Neuronal stem cell (in vitro differentiated cells): ENCODE measurements around the gene FAM131B.

Experiments used
- DNase-seq: peaks from one replicate; pipeline ENCODE4 v3.0.0-alpha.2; 2013; ENCODE audit warnings: low spot score
- H2AFZ ChIP-seq: one replicate; pipeline ENCODE4 v1.6.1; 2013; ENCODE audit warnings: mild to moderate bottlenecking, low read length, inconsistent platforms
- H2AK5ac ChIP-seq: 2 replicates; pipeline ENCODE4 v1.6.1; 2013; ENCODE audit warnings: low read depth, mild to moderate bottlenecking, inconsistent platforms, low read length, moderate library complexity, mixed read lengths
- H2BK120ac ChIP-seq: 2 replicates; pipeline ENCODE4 v1.6.1; 2013; ENCODE audit warnings: low read depth, mild to moderate bottlenecking, inconsistent platforms, low read length, moderate library complexity, mixed read lengths
- H2BK12ac ChIP-seq: one replicate; pipeline ENCODE4 v1.6.1; 2013; ENCODE audit warnings: low read length, inconsistent platforms
- H2BK15ac ChIP-seq: 2 replicates; pipeline ENCODE4 v1.6.1; 2013; ENCODE audit warnings: mild to moderate bottlenecking, low read length, inconsistent platforms, mixed read lengths
- H2BK5ac ChIP-seq: one replicate; pipeline ENCODE4 v1.6.1; 2013; ENCODE audit warnings: inconsistent platforms, mild to moderate bottlenecking, low read length, moderate library complexity
- H3K14ac ChIP-seq: one replicate; pipeline ENCODE4 v1.6.1; 2013; ENCODE audit warnings: low read length, inconsistent platforms
- H3K18ac ChIP-seq: 2 replicates; pipeline ENCODE4 v1.6.1; 2013; ENCODE audit warnings: low read length, inconsistent platforms
- H3K23ac ChIP-seq: 2 replicates; pipeline ENCODE4 v1.6.1; 2013; ENCODE audit warnings: low read depth, mild to moderate bottlenecking, mixed read lengths, low read length, inconsistent platforms; ENCODE audit not compliant: poor library complexity
- H3K27ac ChIP-seq: replicated peaks from 3 replicates; pipeline ENCODE4 v1.5.1; 2013; ENCODE audit warnings: low read length, inconsistent platforms
- H3K27me3 ChIP-seq, 3 experiments: 2 replicates each; pipeline ENCODE4 v1.6.1; 2013; ENCODE audit warnings: low read length in 3 of 3, mild to moderate bottlenecking in 2 of 3, inconsistent platforms in 1 of 3, low read depth in 1 of 3, mixed read lengths in 1 of 3, moderate library complexity in 1 of 3; ENCODE audit not compliant: control insufficient read depth in 3 of 3, insufficient read depth in 3 of 3
- H3K36me3 ChIP-seq, 2 donors: replicated peaks in 1 of 2; 2 replicates each; pipeline ENCODE4 v1.6.1; 2013; ENCODE audit warnings: low read length in 2 of 2; ENCODE audit not compliant: control insufficient read depth in 2 of 2, insufficient read depth in 2 of 2
- H3K4ac ChIP-seq: 2 replicates; pipeline ENCODE4 v1.6.1; 2013; ENCODE audit warnings: inconsistent platforms, mild to moderate bottlenecking, low read length, moderate library complexity
- H3K4me1 ChIP-seq, 2 donors: 1 replicate in 1 of 2; 2 replicates in 1 of 2; pipeline ENCODE4 v1.6.1; 2013; ENCODE audit warnings: low read length in 2 of 2, low read depth in 1 of 2; ENCODE audit not compliant: control insufficient read depth in 2 of 2, insufficient read depth in 1 of 2
- H3K4me2 ChIP-seq: one replicate; pipeline ENCODE4 v1.6.1; 2013; ENCODE audit warnings: mild to moderate bottlenecking, low read length, inconsistent platforms; ENCODE audit not compliant: insufficient read depth, poor library complexity, severe bottlenecking
- H3K4me3 ChIP-seq, 2 donors: 2 replicates each; pipeline ENCODE4 v1.5.1; 2013; ENCODE audit warnings: low read length in 2 of 2, mild to moderate bottlenecking in 2 of 2, inconsistent platforms in 1 of 2, moderate library complexity in 1 of 2
- H3K79me1 ChIP-seq: one replicate; pipeline ENCODE4 v1.6.1; 2013; ENCODE audit warnings: low read depth, mild to moderate bottlenecking, inconsistent platforms, low read length, moderate library complexity
- H3K9ac ChIP-seq: one replicate; pipeline ENCODE4 v1.6.1; 2013; ENCODE audit warnings: mild to moderate bottlenecking, low read depth, low read length, inconsistent platforms; ENCODE audit not compliant: poor library complexity
- H3K9me3 ChIP-seq, 2 donors: replicated peaks in 1 of 2; 2 replicates each; pipeline versions ENCODE3 to v1.6.1; 2013; ENCODE audit warnings: low read length in 2 of 2, mild to moderate bottlenecking in 2 of 2, inconsistent platforms in 1 of 2, low read depth in 1 of 2, mixed read lengths in 1 of 2, moderate library complexity in 1 of 2; ENCODE audit not compliant: control insufficient read depth in 2 of 2, insufficient read depth in 1 of 2
- H4K8ac ChIP-seq: one replicate; pipeline ENCODE4 v1.6.1; 2013; ENCODE audit warnings: low read depth, mild to moderate bottlenecking, inconsistent platforms, low read length, moderate library complexity
- H4K91ac ChIP-seq: one replicate; pipeline ENCODE4 v1.6.1; 2013; ENCODE audit warnings: low read length, low read depth, mild to moderate bottlenecking, inconsistent platforms; ENCODE audit not compliant: poor library complexity
- WGBS, 2 donors: extraction: QIAGEN DNeasy Blood & Tissue Kit; methylation state at CpG; one replicate each; pipeline ENCODE4 v1.1.7; 2013; ENCODE audit warnings: missing lambda C conversion rate in 2 of 2, mixed read lengths in 1 of 2; ENCODE audit not compliant: insufficient read length in 2 of 2, insufficient replicate concordance in 1 of 2; ENCODE audit errors: extremely low coverage in 2 of 2; 5-methylcytosine and 5-hydroxymethylcytosine counted together

The FAM131B gene

DNA sequence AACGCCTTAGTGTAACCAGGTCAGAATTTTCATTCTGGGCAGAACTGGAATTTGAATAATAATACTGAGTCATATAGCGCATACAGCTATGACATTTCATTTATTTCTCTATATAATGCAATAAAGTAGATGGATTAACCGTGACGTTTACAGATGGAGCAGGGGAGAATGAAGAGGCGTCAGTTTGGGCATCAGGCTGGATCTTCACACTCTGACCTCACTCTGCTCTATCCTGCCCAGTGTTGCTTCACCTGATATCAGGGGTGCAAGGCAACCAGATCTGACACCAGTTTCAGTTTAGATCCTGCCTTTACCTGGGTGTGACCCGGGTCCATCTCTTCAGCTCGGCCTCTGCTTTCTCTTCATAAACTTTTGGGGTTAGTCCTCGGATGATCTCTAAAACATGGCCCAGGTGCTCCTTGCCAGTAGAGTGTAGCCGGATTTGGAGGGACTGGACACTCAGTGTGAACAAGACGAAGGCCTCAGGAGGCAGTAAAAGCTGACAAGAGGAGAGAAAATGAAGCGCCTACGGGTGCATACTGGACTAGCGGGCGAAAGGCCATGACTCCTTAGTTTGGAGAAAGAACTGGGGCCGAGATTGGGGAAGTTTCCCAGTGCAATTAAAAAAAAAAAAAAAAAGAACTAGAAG lies 17.2 kb upstream of the FAM131B start:
- no peak overlapping the region for H3K4ac ChIP-seq
- H3K23ac ChIP-seq: no peak overlapping the region
- no peak overlapping the region for H2AK5ac ChIP-seq
- H2BK120ac ChIP-seq: no peak overlapping the region
- peaks cover 14 to 16% of the 10 kb centered on the region in 2 donors for H3K4me1 ChIP-seq
- H3K14ac ChIP-seq: no peak overlapping the region
- H3K27ac ChIP-seq: no peak overlapping the region
- H2BK12ac ChIP-seq: no peak overlapping the region
- no peak overlapping the region for H3K9ac ChIP-seq
- no CpG with 5 or more reads among the region's 15 CpGs for WGBS, 2 donors
- peak overlapping the region; percentile 96 for H2AFZ ChIP-seq
- H2BK15ac ChIP-seq: no peak overlapping the region
- no peak overlapping the region for H2BK5ac ChIP-seq
- H3K9me3 ChIP-seq: no peaks in the 10 kb centered on the region
- no peak overlapping the region for H4K91ac ChIP-seq
- H3K4me2 ChIP-seq: peak overlapping the region; percentile 27
- no peak overlapping the region for H4K8ac ChIP-seq
- H3K4me3 ChIP-seq: peak overlapping the region; percentile 24 to 76
- no peaks in the 10 kb centered on the region for H3K27me3 ChIP-seq
- H3K18ac ChIP-seq: no peak overlapping the region
- H3K36me3 ChIP-seq: peaks cover 6 to 24% of the 10 kb centered on the region in 2 donors
- no peak for DNase-seq
- peaks cover 3% of the 10 kb centered on the region for H3K79me1 ChIP-seq

DNA sequence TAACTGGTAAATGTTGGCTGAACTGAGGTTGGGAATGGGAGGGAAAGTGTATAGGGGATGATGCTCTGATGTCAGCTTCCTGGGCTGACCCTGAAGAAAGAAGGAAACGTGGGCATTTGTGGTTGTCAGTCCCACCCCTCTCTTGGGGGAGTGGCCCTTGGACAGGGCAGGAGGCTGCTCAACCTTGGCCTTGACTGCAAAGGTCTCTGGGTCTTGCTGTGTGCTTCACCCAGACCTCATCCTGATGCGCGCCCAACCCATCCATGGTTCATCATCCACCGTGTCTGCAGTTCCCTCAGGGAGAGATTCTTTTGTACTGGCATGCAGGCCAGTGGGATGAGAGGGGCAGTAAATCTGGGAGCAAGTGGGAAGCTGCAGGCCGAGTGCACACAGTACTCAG lies 13.9 kb upstream of the FAM131B start:
- H4K91ac ChIP-seq: no peak overlapping the region
- no peak overlapping the region for H2BK120ac ChIP-seq
- H3K79me1 ChIP-seq: no peaks in the 10 kb centered on the region
- no peak overlapping the region for H4K8ac ChIP-seq
- no peak overlapping the region for H2AK5ac ChIP-seq
- DNase-seq: no peak
- no peaks in the 10 kb centered on the region for H3K9me3 ChIP-seq
- no CpG with 5 or more reads among the region's 5 CpGs for WGBS, 2 donors
- no peaks in the 10 kb centered on the region for H3K27me3 ChIP-seq
- no peak overlapping the region for H2BK15ac ChIP-seq
- H2BK5ac ChIP-seq: no peak overlapping the region
- H3K4me1 ChIP-seq: peaks cover 6 to 11% of the 10 kb centered on the region in 2 donors
- no peak overlapping the region for H3K4me2 ChIP-seq
- H3K4me3 ChIP-seq: no peak overlapping the region
- no peak overlapping the region for H2AFZ ChIP-seq
- no peaks in the 10 kb centered on the region for H3K36me3 ChIP-seq
- H3K23ac ChIP-seq: no peak overlapping the region
- H3K14ac ChIP-seq: peak overlapping the region; percentile 40
- H3K9ac ChIP-seq: peak overlapping the region; percentile 38
- no peak overlapping the region for H3K27ac ChIP-seq
- no peak overlapping the region for H3K4ac ChIP-seq
- no peak overlapping the region for H2BK12ac ChIP-seq
- peak overlapping the region; percentile 11 for H3K18ac ChIP-seq

DNA sequence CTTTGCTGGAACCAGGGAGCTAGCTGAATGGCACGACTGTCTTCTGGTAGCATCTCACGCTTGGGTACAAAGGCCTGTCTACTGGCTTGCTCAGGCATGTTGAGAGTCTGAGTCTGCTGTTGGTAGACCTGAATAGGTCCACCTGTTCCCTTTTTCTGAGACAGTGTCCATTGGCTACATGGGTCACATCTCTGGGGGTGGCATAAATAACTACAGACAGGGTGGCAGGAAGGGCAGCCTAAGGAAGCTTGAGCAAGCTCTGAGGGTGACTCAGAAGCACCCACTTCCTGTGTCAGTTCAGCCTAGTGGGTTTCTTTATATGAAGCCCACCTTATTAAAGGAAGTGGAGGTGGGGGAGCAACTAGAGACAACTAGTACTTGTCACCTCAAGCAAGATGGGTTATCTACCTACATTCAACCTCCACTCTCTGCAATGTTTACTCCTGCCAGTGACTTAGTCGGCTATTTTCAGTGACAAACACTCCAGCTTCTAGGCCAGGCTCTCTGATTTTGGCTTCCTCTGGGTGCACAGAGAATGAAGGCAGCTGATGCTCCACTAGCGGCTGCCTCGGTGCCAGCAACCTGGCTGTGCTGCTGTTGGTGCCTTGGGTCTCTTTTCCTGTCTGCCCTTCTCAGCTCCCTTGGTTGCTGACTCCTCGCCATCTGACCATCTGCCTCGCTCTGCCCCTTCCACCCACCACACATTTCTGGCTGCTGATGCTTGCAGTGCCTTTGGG lies 13.0 kb upstream of the FAM131B start:
- Histone ChIP-seq H3K27me3 (no peaks in the 10 kb centered on the region), H3K79me1 (no peaks in the 10 kb centered on the region), H2BK120ac (no peak overlapping the region), H3K14ac (no peak overlapping the region), H3K4me3 (no peak overlapping the region), H3K23ac (no peak overlapping the region), H4K8ac (no peak overlapping the region), H3K9me3 (no peaks in the 10 kb centered on the region), H3K9ac (no peak overlapping the region), H3K4ac (no peak overlapping the region), H2AK5ac (no peak overlapping the region), H2BK5ac (no peak overlapping the region), H3K18ac (no peak overlapping the region), H2BK12ac (peak overlapping the region; percentile 10), H3K4me1 (peaks cover 6 to 11% of the 10 kb centered on the region in 2 donors), H2BK15ac (no peak overlapping the region), H3K4me2 (no peak overlapping the region), H2AFZ (no peak overlapping the region), H3K27ac (no peak overlapping the region), H3K36me3 (no peaks in the 10 kb centered on the region), H4K91ac (no peak overlapping the region)
- no CpG with 5 or more reads among the region's 7 CpGs for WGBS, 2 donors
- no peak for DNase-seq

DNA sequence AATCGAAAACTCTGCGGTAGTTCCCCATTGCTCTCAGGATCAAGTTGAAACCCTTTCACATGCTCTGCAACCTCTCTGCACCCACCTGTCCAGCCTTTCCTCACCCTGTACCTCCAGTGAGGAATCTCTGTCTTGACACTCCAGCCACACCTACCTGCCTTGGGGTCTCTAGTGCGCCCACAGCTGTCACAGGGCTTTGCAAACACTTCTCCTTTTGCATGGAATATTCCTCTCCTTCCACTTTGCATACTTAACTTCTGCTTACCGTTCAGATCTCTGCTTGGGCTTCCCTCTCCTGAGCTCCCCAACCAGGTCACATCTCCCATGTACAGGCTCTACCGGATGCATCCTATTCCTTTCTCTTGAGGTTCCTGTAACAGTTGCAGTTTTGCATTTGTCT lies 12.0 kb upstream of the FAM131B start:
- no peaks in the 10 kb centered on the region for H3K27me3 ChIP-seq
- H3K4me1 ChIP-seq: peaks cover 6 to 14% of the 10 kb centered on the region in 2 donors
- no peak overlapping the region for H2AK5ac ChIP-seq
- no peak overlapping the region for H3K23ac ChIP-seq
- H2BK120ac ChIP-seq: no peak overlapping the region
- H2AFZ ChIP-seq: no peak overlapping the region
- H3K4me2 ChIP-seq: no peak overlapping the region
- H3K9ac ChIP-seq: no peak overlapping the region
- H3K9me3 ChIP-seq: no peaks in the 10 kb centered on the region
- no peak overlapping the region for H4K91ac ChIP-seq
- H2BK5ac ChIP-seq: no peak overlapping the region
- H2BK12ac ChIP-seq: no peak overlapping the region
- H3K27ac ChIP-seq: no peak overlapping the region
- no peak overlapping the region for H2BK15ac ChIP-seq
- no peaks in the 10 kb centered on the region for H3K36me3 ChIP-seq
- no peak overlapping the region for H3K4ac ChIP-seq
- no peak overlapping the region for H3K4me3 ChIP-seq
- H3K18ac ChIP-seq: no peak overlapping the region
- no peaks in the 10 kb centered on the region for H3K79me1 ChIP-seq
- no peak for DNase-seq
- WGBS, 2 donors: no CpG with 5 or more reads among the region's 5 CpGs
- H3K14ac ChIP-seq: no peak overlapping the region
- H4K8ac ChIP-seq: no peak overlapping the region
